RWPE1 (cell line): Measurements from ENCODE around the gene ARL6IP1.
A peak's percentile ranks its signal among the peaks of the same experiment; 100 is the strongest.

Experiments
- CTCF ChIA-PET: fragments of 350-600 bp; sonication (Branson Sonifier 250); formaldehyde crosslinking; extraction: SDS; loops from one replicate; lab custom pipeline; 2021; lab: Yijun Ruan, JAX
- POLR2A ChIA-PET: fragments of 400-600 bp; formaldehyde crosslinking; extraction: SDS; loops from one replicate; lab custom pipeline; 2020; ENCODE audit warnings: antibody characterized with exemption; ENCODE audit not compliant: low non-redundant PET; lab: Yijun Ruan, JAX
- DNase-seq: peaks from one replicate; pipeline ENCODE4 v3.0.0; 2012; ENCODE audit warnings: low spot score
- H3K27ac ChIP-seq: fragments of 450-650 bp; 2 replicates; pipeline ENCODE4 v1.5.1; 2017
- CTCF ChIP-seq: fragments of 450-650 bp; conservative IDR thresholded peaks from 2 replicates; pipeline ENCODE4 v1.5.1; 2017; ENCODE audit warnings: low read depth, mild to moderate bottlenecking

ARL6IP1 gene

GRCh38 chr16:18801145-18801972 lies at the start of gene ARL6IP1:
Gene ARL6IP1 (minus strand): TSS chr16:18801549. CDS start chr16:18801466, 83 bp downstream.
- peak; percentile 94 for TF ChIP-seq CTCF
- ChIA-PET POLR2A (interaction anchor here (0.6 to 2.5 kb wide), 4 partner anchors 11 to 1934 kb away, joined by 3 to 23 read pairs (median 3); partner anchors contain the start of gene RPS15A), CTCF (interaction anchor here (0.5 kb wide), 2 partner anchors 43 to 163 kb away, joined by 3 read pairs; no protein-coding TSS in a partner anchor)
- DNase-seq, result peak; percentile 98
- peak within 1 kb of the TSS; percentile 92 for H3K27ac ChIP-seq

GRCh38 chr16:18846416-18846815 lies 45.1 kb upstream of the ARL6IP1 start:
- H3K27ac ChIP-seq, result no peak overlapping the region
- TF ChIP-seq CTCF, result no peak
- DNase-seq, result no peak
- ChIA-PET POLR2A (no interaction called here), CTCF (interaction anchor here (0.6 kb wide), 1 partner anchor 39 kb away, joined by 4 read pairs; no protein-coding TSS in a partner anchor)

- H3K27ac ChIP-seq, result no peak overlapping the region
- CTCF ChIA-PET, result no interaction called here
- TF ChIP-seq CTCF, result no peak
- POLR2A ChIA-PET, result no interaction called here
- DNase-seq, result no peak
Observed at GRCh38 chr16:18842565-18842964, 41.2 kb upstream of the ARL6IP1 start.

- ChIA-PET CTCF (no interaction called here), POLR2A (no interaction called here)
- no peak overlapping the region for H3K27ac ChIP-seq
- TF ChIP-seq CTCF, result no peak
- DNase-seq, result no peak
Observed at GRCh38 chr16:18841833-18842525, 40.6 kb upstream of the ARL6IP1 start.

GRCh38 chr16:18839555-18839954 lies 38.2 kb upstream of the ARL6IP1 start:
- no peak for TF ChIP-seq CTCF
- DNase-seq, result peak; percentile 77
- POLR2A ChIA-PET, result no interaction called here
- CTCF ChIA-PET, result interaction anchor here (0.6 kb wide), 2 partner anchors 130 to 550 kb away, joined by 3 to 4 read pairs; no protein-coding TSS in a partner anchor
- H3K27ac ChIP-seq, result no peak overlapping the region

GRCh38 chr16:18836702-18837101 lies 35.4 kb upstream of the ARL6IP1 start:
- TF ChIP-seq CTCF, result no peak
- CTCF ChIA-PET, result interaction anchor here (0.6 kb wide), 1 partner anchor 47 kb away, joined by 7 read pairs; the partner anchor contains the start of gene RPS15A
- no peak overlapping the region for H3K27ac ChIP-seq
- no peak for DNase-seq
- POLR2A ChIA-PET, result no interaction called here
